Endothelial cell (in vitro differentiated cells): ENCODE measurements around the gene ATIC. TPM values are rescaled to one million over a fixed set of nuclear protein-coding genes. Genes with fewer than 3 reads are reported as not detected.
"Not testable (repeated sequence)": the region's sequence is repeated elsewhere in the genome, so short reads cannot be mapped to it uniquely, and the experiment has no call there.

Source experiments
- DNase-seq: peaks from one replicate; pipeline ENCODE4 v3.0.0; 2021; ENCODE audit warnings: low spot score
- H3K27ac Mint-ChIP-seq: one replicate; pipeline ENCODE4 v1.8.0; 2021; ENCODE audit warnings: mixed read lengths, inconsistent platforms; ENCODE audit not compliant: unreplicated experiment
- H3K27me3 Mint-ChIP-seq: one replicate; pipeline ENCODE4 v1.8.0; 2021; ENCODE audit warnings: mild to moderate bottlenecking, moderate library complexity, mixed read lengths, inconsistent platforms; ENCODE audit not compliant: unreplicated experiment
- H3K36me3 Mint-ChIP-seq: one replicate; pipeline ENCODE4 v1.8.0; 2021; ENCODE audit warnings: mild to moderate bottlenecking, low read depth, mixed read lengths, inconsistent platforms; ENCODE audit not compliant: unreplicated experiment
- H3K4me1 Mint-ChIP-seq: one replicate; pipeline ENCODE4 v1.8.0; 2021; ENCODE audit warnings: mild to moderate bottlenecking, mixed read lengths, inconsistent platforms; ENCODE audit not compliant: unreplicated experiment
- H3K4me3 Mint-ChIP-seq: one replicate; pipeline ENCODE4 v1.8.0; 2021; ENCODE audit warnings: mild to moderate bottlenecking, mixed read lengths, inconsistent platforms; ENCODE audit not compliant: unreplicated experiment
- H3K9me3 Mint-ChIP-seq: one replicate; pipeline ENCODE4 v1.8.0; 2021; ENCODE audit warnings: mixed read lengths, inconsistent platforms; ENCODE audit not compliant: unreplicated experiment
- CTCF ChIP-seq: fragments of 200-600 bp; sonication (generic); IDR thresholded peaks from one replicate; pipeline ENCODE4 v1.5.0; 2021; ENCODE audit warnings: antibody characterized with exemption; ENCODE audit not compliant: unreplicated experiment
- total RNA-seq: library from RNA; stranded (reverse); fragmentation: NEBNext Ultra II Directional; extraction: Animal tissue kit (Norgen Biotek cat#: 25700); gene quantifications from one replicate; pipeline ENCODE4 v1.2.1, GENCODE V29; 2021; ENCODE audit not compliant: unreplicated experiment

Gene ATIC
- total RNA-seq, 1 donor from 2014 or later, result 29.3 TPM

DNA sequence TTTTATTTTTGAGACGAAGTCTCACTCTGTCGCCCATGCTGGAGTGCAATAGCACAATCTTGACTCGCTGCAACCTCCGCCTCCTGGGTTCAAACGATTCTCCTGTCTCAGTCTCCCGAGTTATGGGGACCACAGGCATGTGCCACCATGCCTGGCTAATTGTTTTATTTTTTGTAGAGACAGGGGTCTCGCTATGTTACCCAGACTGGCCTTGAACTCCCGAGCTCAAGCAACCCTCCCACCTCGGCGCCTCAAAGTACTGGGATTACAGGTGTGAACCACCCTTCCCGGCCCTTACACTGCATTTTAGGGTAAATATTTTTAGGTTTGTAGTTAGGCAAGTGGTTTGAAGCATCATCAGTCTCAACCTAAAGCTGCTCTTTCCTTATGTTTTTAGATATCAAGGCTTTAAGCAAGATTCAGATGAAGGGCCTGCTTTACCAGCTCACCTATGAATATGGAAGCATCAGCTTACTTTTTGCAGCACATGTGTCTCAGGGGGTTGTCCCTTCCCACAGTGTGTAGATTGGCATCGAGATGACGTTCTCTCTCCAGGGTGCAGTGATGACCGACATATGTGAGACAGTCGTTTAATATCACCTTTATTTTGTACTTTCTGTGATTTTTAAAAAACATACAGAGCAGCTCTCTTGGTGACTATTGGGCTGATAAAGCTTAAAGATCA lies 47.2 kb downstream of the ATIC start:
- Mint-ChIP-seq H3K27me3 (peaks cover 2% of the 10 kb centered on the region), H3K9me3 (no peaks in the 10 kb centered on the region), H3K36me3 (peaks cover 25% of the 10 kb centered on the region), H3K4me3 (no peak overlapping the region), H3K27ac (no peak overlapping the region), H3K4me1 (no peaks in the 10 kb centered on the region)
- DNase-seq, result no peak
- no peak for TF ChIP-seq CTCF

DNA sequence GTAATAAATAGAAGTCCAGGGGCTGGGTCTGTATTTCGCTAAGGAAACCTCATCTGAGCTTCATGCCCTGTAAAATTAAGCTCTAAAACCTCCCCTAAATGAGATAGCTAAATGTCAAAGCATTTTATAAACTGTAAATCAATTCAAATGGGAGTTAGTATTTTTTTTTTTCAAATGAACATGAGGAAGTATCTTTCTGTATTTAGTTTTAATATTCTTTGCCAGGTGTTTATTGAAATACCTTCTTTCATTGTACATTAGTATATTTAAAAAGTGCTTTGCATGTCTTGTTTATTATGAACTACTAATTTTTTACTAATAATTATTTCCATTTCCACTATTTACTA lies 47.7 kb downstream of the ATIC start:
- Mint-ChIP-seq H3K4me3 (no peak overlapping the region), H3K4me1 (no peaks in the 10 kb centered on the region), H3K27ac (no peak overlapping the region)

GRCh38 chr2:215360059-215360458 lies 48.2 kb downstream of the ATIC start:
- H3K27ac Mint-ChIP-seq, H3K27me3 Mint-ChIP-seq, DNase-seq, H3K9me3 Mint-ChIP-seq, H3K4me1 Mint-ChIP-seq, H3K4me3 Mint-ChIP-seq: not testable (repeated sequence)
- peaks cover 35% of the 10 kb centered on the region for H3K36me3 Mint-ChIP-seq

More for the DNA sequence above, 47.7 kb downstream of the ATIC start:
- Mint-ChIP-seq H3K36me3 (peaks cover 30% of the 10 kb centered on the region), H3K27me3 (peaks cover 2% of the 10 kb centered on the region), H3K9me3 (no peaks in the 10 kb centered on the region)
- TF ChIP-seq CTCF, result no peak
- DNase-seq, result no peak

DNA sequence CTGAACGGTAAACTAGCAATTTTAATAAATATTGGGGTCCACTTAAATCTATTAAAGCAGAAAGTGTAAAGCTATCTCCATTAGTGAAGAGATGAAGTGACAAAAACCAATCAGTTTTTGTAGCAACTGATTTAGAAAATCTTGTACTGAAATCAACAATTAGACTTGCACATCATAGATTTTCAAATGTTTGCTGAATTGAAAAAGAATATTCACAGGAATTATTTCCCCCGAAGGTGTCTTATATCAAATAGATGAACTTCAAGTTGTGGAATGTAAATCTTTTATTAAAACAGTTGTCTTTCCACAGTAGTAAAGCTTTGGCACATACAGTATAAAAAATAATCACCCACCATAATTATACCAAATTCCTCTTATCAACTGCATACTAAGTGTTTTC lies 48.7 kb downstream of the ATIC start:
- Mint-ChIP-seq H3K36me3 (peaks cover 39% of the 10 kb centered on the region), H3K4me1 (no peaks in the 10 kb centered on the region), H3K9me3 (no peaks in the 10 kb centered on the region), H3K27ac (no peak overlapping the region), H3K27me3 (peaks cover 2% of the 10 kb centered on the region), H3K4me3 (no peak overlapping the region)
- DNase-seq, result no peak
- TF ChIP-seq CTCF, result no peak

DNA sequence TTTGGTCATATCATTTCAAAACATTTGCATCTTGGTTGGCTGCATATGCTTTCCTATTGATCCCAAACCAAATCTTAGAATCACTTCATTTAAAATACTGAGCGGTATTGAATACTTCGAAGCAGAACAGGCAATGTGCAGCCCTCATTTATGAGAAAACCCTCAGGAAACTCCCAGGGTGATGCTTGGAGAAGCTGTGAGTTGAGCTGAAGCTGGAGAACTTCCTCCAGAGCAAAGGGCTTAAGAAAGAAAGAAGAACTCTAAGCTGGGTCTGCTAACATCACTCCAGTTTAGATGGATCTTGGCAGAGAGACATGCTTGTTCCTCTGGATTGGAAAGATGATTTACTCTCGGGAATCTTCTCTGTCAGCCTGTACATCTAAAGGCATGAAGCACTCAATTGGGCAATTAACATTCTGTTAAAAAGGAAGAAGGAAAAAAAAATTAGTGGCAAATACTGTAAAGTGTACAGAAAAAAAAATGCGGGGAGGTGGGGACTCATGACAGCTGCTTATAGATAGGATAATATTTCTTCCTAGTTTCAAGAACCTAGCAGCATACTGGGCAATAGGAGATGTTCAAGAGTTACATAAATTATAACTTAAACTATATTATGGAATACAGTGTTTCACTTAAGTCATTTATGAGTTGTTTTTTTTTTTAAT lies 49.5 kb downstream of the ATIC start:
- Mint-ChIP-seq H3K9me3 (no peaks in the 10 kb centered on the region), H3K27ac (no peak overlapping the region), H3K4me1 (no peaks in the 10 kb centered on the region), H3K27me3 (peaks cover 2% of the 10 kb centered on the region), H3K4me3 (no peak overlapping the region), H3K36me3 (peaks cover 41% of the 10 kb centered on the region)
- TF ChIP-seq CTCF, result no peak
- no peak for DNase-seq
